ENCODE measurements around the gene AFF4. TPM values are rescaled to one million over a fixed set of nuclear protein-coding genes. Genes with fewer than 3 reads are reported as not detected.

Gene AFF4
- total and polyA plus RNA-seq, 2 experiments from 2014 or later, result 31.3 to 46.3 TPM

- H3K36me3 ChIP-seq (ENCODE audit: insufficient read depth), result no peaks in the 10 kb centered on the region
- H3K4me2 ChIP-seq, result no peak overlapping the region
- DNase-seq (ENCODE audit: low spot score) (no peak), ATAC-seq (no peak)
- H3K9me2 ChIP-seq (ENCODE audit: insufficient read depth), result no peaks in the 10 kb centered on the region
- no peaks in the 10 kb centered on the region for H4K20me1 ChIP-seq (replicated peaks; ENCODE audit: insufficient read depth)
- H3F3A ChIP-seq (replicated peaks; ENCODE audit: low read depth), result no peaks in the 10 kb centered on the region
- peaks cover 1% of the 10 kb centered on the region for H3K27me3 Mint-ChIP-seq (ENCODE audit: insufficient read depth, low read depth, poor library complexity)
- H3K79me2 ChIP-seq (replicated peaks; ENCODE audit: insufficient read depth), result no peaks in the 10 kb centered on the region
- no peak overlapping the region for H3K27ac Mint-ChIP-seq
- no peak overlapping the region for H3K27ac ChIP-seq (ENCODE audit: low read depth)
- no peaks in the 10 kb centered on the region for H3K36me3 Mint-ChIP-seq (ENCODE audit: low read depth)
- H3K4me3 ChIP-seq, result no peak overlapping the region
- peaks cover 5% of the 10 kb centered on the region; the same call in 2 of the 3 replicates for H3K4me1 Mint-ChIP-seq
- no peak overlapping the region for H2AFZ ChIP-seq
- no peak overlapping the region for H3K4me3 Mint-ChIP-seq
- TF ChIP-seq ZNF114 (CRISPR knock-in tag; IDR thresholded peaks at IDR 0.05), result no peak
- TF ChIP-seq, protein P1, sequence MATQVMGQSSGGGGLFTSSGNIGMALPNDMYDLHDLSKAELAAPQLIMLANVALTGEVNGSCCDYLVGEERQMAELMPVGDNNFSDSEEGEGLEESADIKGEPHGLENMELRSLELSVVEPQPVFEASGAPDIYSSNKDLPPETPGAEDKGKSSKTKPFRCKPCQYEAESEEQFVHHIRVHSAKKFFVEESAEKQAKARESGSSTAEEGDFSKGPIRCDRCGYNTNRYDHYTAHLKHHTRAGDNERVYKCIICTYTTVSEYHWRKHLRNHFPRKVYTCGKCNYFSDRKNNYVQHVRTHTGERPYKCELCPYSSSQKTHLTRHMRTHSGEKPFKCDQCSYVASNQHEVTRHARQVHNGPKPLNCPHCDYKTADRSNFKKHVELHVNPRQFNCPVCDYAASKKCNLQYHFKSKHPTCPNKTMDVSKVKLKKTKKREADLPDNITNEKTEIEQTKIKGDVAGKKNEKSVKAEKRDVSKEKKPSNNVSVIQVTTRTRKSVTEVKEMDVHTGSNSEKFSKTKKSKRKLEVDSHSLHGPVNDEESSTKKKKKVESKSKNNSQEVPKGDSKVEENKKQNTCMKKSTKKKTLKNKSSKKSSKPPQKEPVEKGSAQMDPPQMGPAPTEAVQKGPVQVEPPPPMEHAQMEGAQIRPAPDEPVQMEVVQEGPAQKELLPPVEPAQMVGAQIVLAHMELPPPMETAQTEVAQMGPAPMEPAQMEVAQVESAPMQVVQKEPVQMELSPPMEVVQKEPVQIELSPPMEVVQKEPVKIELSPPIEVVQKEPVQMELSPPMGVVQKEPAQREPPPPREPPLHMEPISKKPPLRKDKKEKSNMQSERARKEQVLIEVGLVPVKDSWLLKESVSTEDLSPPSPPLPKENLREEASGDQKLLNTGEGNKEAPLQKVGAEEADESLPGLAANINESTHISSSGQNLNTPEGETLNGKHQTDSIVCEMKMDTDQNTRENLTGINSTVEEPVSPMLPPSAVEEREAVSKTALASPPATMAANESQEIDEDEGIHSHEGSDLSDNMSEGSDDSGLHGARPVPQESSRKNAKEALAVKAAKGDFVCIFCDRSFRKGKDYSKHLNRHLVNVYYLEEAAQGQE (IDR thresholded peaks at IDR 0.05; ENCODE audit: unreplicated experiment), result no peak
- no peak for TF ChIP-seq CREB1 (CRISPR knock-in tag; IDR thresholded peaks at IDR 0.05; ENCODE audit: low read depth)
- no peaks in the 10 kb centered on the region for H3K27me3 ChIP-seq (ENCODE audit: insufficient read depth)
- H3K4me1 ChIP-seq (ENCODE audit: insufficient read depth), result peaks cover 10% of the 10 kb centered on the region; the same call in 1 of the 2 replicates
- H3K9me3 Mint-ChIP-seq, result no peaks in the 10 kb centered on the region
Measured at GRCh38 chr5:132853323-132853722, 110.1 kb downstream of the AFF4 start.

DNA sequence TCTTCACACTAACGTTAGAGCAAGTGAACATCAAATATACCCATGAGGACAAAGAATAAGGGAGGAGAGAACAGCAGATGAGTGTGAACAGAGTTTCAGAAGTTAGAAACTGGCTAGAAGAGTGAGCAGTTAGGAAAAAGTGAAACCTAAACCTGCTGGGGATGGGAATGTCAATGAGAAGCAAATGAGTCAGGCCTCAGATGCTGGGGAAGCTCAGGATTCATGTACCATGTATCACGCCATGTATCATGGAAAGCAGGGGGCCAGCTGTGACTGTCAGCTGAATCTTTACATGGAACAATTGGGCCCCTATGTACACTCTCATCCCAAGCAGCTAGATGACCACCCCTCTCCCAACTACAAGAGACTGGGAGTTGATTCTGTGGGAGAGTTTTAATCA is 113.4 kb downstream of the AFF4 start:
- TF ChIP-seq POLR2AphosphoS5 (IDR thresholded peaks at IDR 0.05; ENCODE audit: low read depth) (no peak), EZH2phosphoT487 (IDR thresholded peaks at IDR 0.05; ENCODE audit: unreplicated experiment) (no peak), CREB1 (CRISPR knock-in tag; IDR thresholded peaks at IDR 0.05; ENCODE audit: low read depth) (no peak), NANOG (IDR thresholded peaks at IDR 0.05; ENCODE audit: borderline replicate concordance) (no peak), ZNF331 (CRISPR knock-in tag; IDR thresholded peaks at IDR 0.05; ENCODE audit: low read depth) (no peak), EZH2 (IDR thresholded peaks at IDR 0.05; ENCODE audit: low read depth, unreplicated experiment) (no peak)
- peak overlapping the region; percentile 52 for H2AFZ ChIP-seq
- no peak overlapping the region for H3K4me3 Mint-ChIP-seq
- no peak for ATAC-seq
- H3F3A ChIP-seq (replicated peaks; ENCODE audit: low read depth), result no peaks in the 10 kb centered on the region
- H3K9me2 ChIP-seq (ENCODE audit: insufficient read depth), result no peaks in the 10 kb centered on the region
- H3K4me3 ChIP-seq, result no peak overlapping the region
- H3K27ac Mint-ChIP-seq, result no peak overlapping the region
- peaks cover 5% of the 10 kb centered on the region; the same call in 2 of the 3 replicates for H3K4me1 Mint-ChIP-seq
- H3K27me3 Mint-ChIP-seq (ENCODE audit: insufficient read depth, low read depth, poor library complexity), result no peaks in the 10 kb centered on the region
- no peaks in the 10 kb centered on the region for H4K20me1 ChIP-seq (replicated peaks; ENCODE audit: insufficient read depth)
- no peaks in the 10 kb centered on the region for H3K9me3 Mint-ChIP-seq
- no peaks in the 10 kb centered on the region for H3K36me3 ChIP-seq (ENCODE audit: insufficient read depth)
- H3K79me2 ChIP-seq (replicated peaks; ENCODE audit: insufficient read depth), result no peaks in the 10 kb centered on the region
- H3K4me2 ChIP-seq, result no peak overlapping the region
- no peak for DNase-seq (ENCODE audit: low spot score)
- peaks cover 9% of the 10 kb centered on the region; the same call in 1 of the 2 replicates for H3K4me1 ChIP-seq (ENCODE audit: insufficient read depth)
- no peaks in the 10 kb centered on the region for H3K36me3 Mint-ChIP-seq (ENCODE audit: low read depth)
- H3K27me3 ChIP-seq (ENCODE audit: insufficient read depth), result no peaks in the 10 kb centered on the region
- no peak overlapping the region for H3K27ac ChIP-seq (ENCODE audit: low read depth)

Measured in GM23338 (cell line).